HCT116 (cell line): ENCODE results near the gene BIK. TPM values are rescaled to one million over a fixed set of nuclear protein-coding genes. Genes with fewer than 3 reads are reported as not detected.

Experiments used
- ATAC-seq: fragments of 200-7000 bp; cut with Tn5 transposase; 2 replicates; pipeline ENCODE4 v1.9.1; 2020; ENCODE audit warnings: mild to moderate bottlenecking, moderate library complexity
- BruUV-seq: library from RNA; stranded (reverse); fragments of 400-500 nt; replicated peaks from 2 replicates; lab custom pipeline; 2021; lab: Mats Ljungman, UMichigan
- CTCF ChIA-PET: fragments of 300-600 bp; sonication (Branson Sonifier 250); formaldehyde crosslinking; loops from one replicate; lab custom pipeline; 2021; ENCODE audit warnings: antibody characterized with exemption; lab: Charles Lee
- POLR2A ChIA-PET: fragments of 300-600, 350-600 bp; sonication (Branson Sonifier 250); formaldehyde crosslinking; loops from one replicate; lab custom pipeline; 2021; ENCODE audit warnings: antibody characterized with exemption; lab: Charles Lee
- RAD21 ChIA-PET, 2 experiments: fragments of 300-600 bp; sonication (Branson Sonifier 250); formaldehyde crosslinking; loops; one replicate each; lab custom pipeline; 2023; ENCODE audit warnings: low total read pairs in 2 of 2; ENCODE audit not compliant: uncharacterized antibody in 2 of 2, unreplicated experiment in 2 of 2, low non-redundant PET in 1 of 2; lab: Charles Lee
- DNase-seq: peaks from one replicate; pipeline ENCODE4 v3.0.0-alpha.2; 2010; ENCODE audit warnings: low read depth, low spot score
- H2AFZ ChIP-seq: fragments of 200-600 bp; shearing (Covaris generic), sonication (generic); 2 replicates; pipeline ENCODE4 v1.6.1; 2017; ENCODE audit warnings: low read depth, mixed run types, mixed read lengths, antibody characterized with exemption, low read length; ENCODE audit not compliant: poor library complexity, severe bottlenecking
- H3K27ac ChIP-seq: 2 replicates; pipeline ENCODE4 v1.5.1; 2012; ENCODE audit warnings: low read depth, low read length
- H3K27me3 ChIP-seq: fragments of 200-600 bp; sonication (generic); 2 replicates; pipeline ENCODE4 v1.6.1; 2016; ENCODE audit warnings: mixed run types, low read length, mixed read lengths; ENCODE audit not compliant: insufficient read depth
- H3K36me3 ChIP-seq, 2 experiments: fragments of 200-500 bp in 1 of 2; fragments of 200-600 bp in 1 of 2; sonication (Bioruptor generic) in 1 of 2; sonication (generic) in 1 of 2; 2 replicates each; pipeline versions ENCODE4 v1.5.1 to v1.6.1; 2014 to 2016; ENCODE audit warnings: low read length in 2 of 2, inconsistent platforms in 1 of 2, mixed read lengths in 1 of 2, mixed run types in 1 of 2; ENCODE audit not compliant: insufficient read depth in 2 of 2, control insufficient read depth in 1 of 2
- H3K4me1 ChIP-seq, 2 experiments: fragments of 200-600 bp in 1 of 2; sonication (generic) in 1 of 2; 2 replicates each; pipeline versions ENCODE4 v1.5.1 to v1.6.1; 2012 to 2017; ENCODE audit warnings: low read length in 2 of 2, inconsistent platforms in 1 of 2, mild to moderate bottlenecking in 1 of 2, mixed read lengths in 1 of 2, mixed run types in 1 of 2, moderate library complexity in 1 of 2; ENCODE audit not compliant: insufficient read depth in 2 of 2, control insufficient read depth in 1 of 2
- H3K4me2 ChIP-seq: fragments of 200-600 bp; sonication (generic); 2 replicates; pipeline ENCODE4 v1.6.1; 2017; ENCODE audit warnings: mixed run types, low read length, mixed read lengths
- H3K4me3 ChIP-seq, 2 experiments: fragments of 200-600 bp in 1 of 2; sonication (generic) in 1 of 2; replicated peaks in 1 of 2; 2 replicates each; pipeline ENCODE4 v1.5.1; 2011 to 2016; ENCODE audit warnings: low read length in 2 of 2, control low read depth in 1 of 2, low read depth in 1 of 2, mild to moderate bottlenecking in 1 of 2, mixed read lengths in 1 of 2, mixed run types in 1 of 2
- H3K79me2 ChIP-seq: fragments of 200-600 bp; sonication (generic); 2 replicates; pipeline ENCODE4 v1.6.1; 2017; ENCODE audit warnings: mild to moderate bottlenecking, mixed run types, low read length, moderate library complexity, mixed read lengths; ENCODE audit not compliant: insufficient read depth
- H3K9ac ChIP-seq: fragments of 200-600 bp; sonication (generic); 2 replicates; pipeline ENCODE4 v1.6.1; 2016; ENCODE audit warnings: low read length, mixed read lengths
- H3K9me2 ChIP-seq: fragments of 200-600 bp; sonication (generic), shearing (Covaris generic); 2 replicates; pipeline ENCODE4 v1.6.1; 2017; ENCODE audit warnings: mixed run types, mild to moderate bottlenecking, moderate library complexity; ENCODE audit not compliant: insufficient read depth
- H3K9me3 ChIP-seq, 2 experiments: fragments of 200-500 bp in 1 of 2; fragments of 200-600 bp in 1 of 2; sonication (Bioruptor generic) in 1 of 2; sonication (generic) in 1 of 2; 2 replicates each; pipeline ENCODE4 v1.6.1; 2014 to 2017; ENCODE audit warnings: low read length in 2 of 2, mixed read lengths in 2 of 2, inconsistent platforms in 1 of 2, low read depth in 1 of 2, mild to moderate bottlenecking in 1 of 2, mixed run types in 1 of 2, moderate library complexity in 1 of 2; ENCODE audit not compliant: control insufficient read depth in 1 of 2, insufficient read depth in 1 of 2
- H4K20me1 ChIP-seq: fragments of 200-600 bp; sonication (generic), shearing (Covaris generic); 2 replicates; pipeline ENCODE4 v1.6.1; 2017; ENCODE audit warnings: mixed run types, mild to moderate bottlenecking, moderate library complexity; ENCODE audit not compliant: insufficient read depth
- ATF3 ChIP-seq: IDR thresholded peaks from 2 replicates; pipeline ENCODE4 v1.6.1; 2012
- CEBPB ChIP-seq: IDR thresholded peaks from 2 replicates; pipeline ENCODE4 v1.6.1; 2012; ENCODE audit warnings: low read depth
- EZH2phosphoT487 ChIP-seq: fragments of 200-600 bp; IDR thresholded peaks from 2 replicates; pipeline ENCODE4 v1.6.1; 2018; ENCODE audit warnings: antibody characterized with exemption, borderline replicate concordance
- JUND ChIP-seq: IDR thresholded peaks from 2 replicates; pipeline ENCODE4 v1.6.1; 2012
- POLR2A ChIP-seq: IDR thresholded peaks from 2 replicates; pipeline ENCODE4 v1.7.0; 2011; ENCODE audit warnings: borderline replicate concordance; ENCODE audit not compliant: insufficient read depth, insufficient read length; ENCODE audit errors: extremely low read depth
- POLR2AphosphoS5 ChIP-seq: IDR thresholded peaks from 2 replicates; pipeline ENCODE4 v1.6.1; 2011; ENCODE audit warnings: mild to moderate bottlenecking, low read depth, low read length, moderate library complexity
- RAD21 ChIP-seq: IDR thresholded peaks from 2 replicates; pipeline ENCODE4 v1.6.1; 2012; ENCODE audit warnings: low read depth, mild to moderate bottlenecking
- REST ChIP-seq: IDR thresholded peaks from 2 replicates; pipeline ENCODE4 v1.6.1; 2012; ENCODE audit warnings: low read depth
- SRF ChIP-seq: IDR thresholded peaks from 2 replicates; pipeline ENCODE4 v1.6.1; 2012; ENCODE audit warnings: low read depth
- TCF7L2 ChIP-seq: IDR thresholded peaks from 2 replicates; pipeline ENCODE4 v1.7.0; 2011; ENCODE audit warnings: borderline replicate concordance, inconsistent platforms; ENCODE audit not compliant: insufficient read depth, insufficient read length; ENCODE audit errors: extremely low read depth
- intact Hi-C: fragments of 100-400 bp; cut with micrococcal nuclease; formaldehyde crosslinking; loops from 2 replicates; pipeline ENCODE4 v1.10.0; 2022
- total RNA-seq: library from RNA; stranded (reverse); gene quantifications from one replicate; pipeline ENCODE4 v1.2.1, GENCODE V29; 2021; ENCODE audit not compliant: unreplicated experiment
- TF ChIP-seq, protein P1 (sequence below): IDR thresholded peaks from 2 replicates; pipeline ENCODE4 v1.6.1; 2011; ENCODE audit warnings: mild to moderate bottlenecking, low read length, moderate library complexity; ENCODE audit not compliant: insufficient replicate concordance; ENCODE audit errors: extremely low read depth

Gene BIK
- total RNA-seq, 1 experiment from 2014 or later, result 31.0 TPM

DNA sequence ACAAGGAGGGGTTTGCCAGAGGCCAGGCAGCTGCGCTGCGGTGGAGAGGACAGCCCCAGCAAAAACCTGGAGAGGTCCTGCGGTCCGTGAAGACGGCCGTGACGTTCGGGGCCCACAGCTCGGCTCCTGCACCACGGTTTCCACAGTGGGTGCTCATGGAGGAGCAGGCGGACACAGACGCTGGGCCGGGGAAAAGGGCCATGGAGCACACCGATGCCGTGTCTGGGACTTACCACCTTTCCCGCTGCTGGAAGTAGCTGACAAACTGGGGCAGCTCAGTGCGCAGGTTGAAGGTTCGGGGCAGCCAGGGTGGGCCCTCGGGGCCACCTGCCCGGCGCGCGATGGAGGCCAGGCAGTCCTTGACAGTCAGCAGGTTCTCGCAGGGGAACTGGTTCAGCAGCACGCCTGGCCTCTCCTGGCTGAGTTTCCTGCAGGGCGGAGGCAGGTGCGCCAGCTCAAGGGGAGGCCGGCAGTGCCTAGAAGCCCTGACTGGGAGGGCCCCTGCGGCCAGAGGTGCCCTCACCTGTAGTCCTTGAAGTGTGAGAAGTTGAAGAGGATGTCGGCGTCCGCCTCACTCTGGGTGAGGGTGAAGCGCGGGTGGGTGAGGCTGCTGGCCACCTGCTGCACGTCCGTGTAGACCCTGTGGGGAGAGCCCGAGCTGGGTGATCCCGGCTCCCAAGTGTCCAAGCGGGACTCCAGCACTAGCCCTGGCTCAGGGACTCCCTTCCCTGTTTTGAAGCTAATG lies 63.6 kb downstream of the BIK start:
- CTCF ChIA-PET, result no interaction called here
- peaks cover 18 to 58% of the 10 kb centered on the region in 2 experiments for H3K36me3 ChIP-seq
- no peaks in the 10 kb centered on the region for H3K9me3 ChIP-seq
- no peaks in the 10 kb centered on the region for H4K20me1 ChIP-seq
- H3K9ac ChIP-seq, result no peak overlapping the region
- H3K4me3 ChIP-seq, result no peak overlapping the region
- no peak overlapping the region for H2AFZ ChIP-seq
- no peaks in the 10 kb centered on the region for H3K27me3 ChIP-seq
- H3K4me2 ChIP-seq, result no peak overlapping the region
- H3K4me1 ChIP-seq, result no peaks in the 10 kb centered on the region
- no peak for TF ChIP-seq CEBPB
- no peak for TF ChIP-seq POLR2AphosphoS5
- no peak for TF ChIP-seq SRF
- TF ChIP-seq REST, result no peak
- TF ChIP-seq JUND, result no peak
- no peak for TF ChIP-seq TCF7L2
- TF ChIP-seq ATF3, result no peak
- TF ChIP-seq EZH2phosphoT487, result no peak
- TF ChIP-seq, protein P1, sequence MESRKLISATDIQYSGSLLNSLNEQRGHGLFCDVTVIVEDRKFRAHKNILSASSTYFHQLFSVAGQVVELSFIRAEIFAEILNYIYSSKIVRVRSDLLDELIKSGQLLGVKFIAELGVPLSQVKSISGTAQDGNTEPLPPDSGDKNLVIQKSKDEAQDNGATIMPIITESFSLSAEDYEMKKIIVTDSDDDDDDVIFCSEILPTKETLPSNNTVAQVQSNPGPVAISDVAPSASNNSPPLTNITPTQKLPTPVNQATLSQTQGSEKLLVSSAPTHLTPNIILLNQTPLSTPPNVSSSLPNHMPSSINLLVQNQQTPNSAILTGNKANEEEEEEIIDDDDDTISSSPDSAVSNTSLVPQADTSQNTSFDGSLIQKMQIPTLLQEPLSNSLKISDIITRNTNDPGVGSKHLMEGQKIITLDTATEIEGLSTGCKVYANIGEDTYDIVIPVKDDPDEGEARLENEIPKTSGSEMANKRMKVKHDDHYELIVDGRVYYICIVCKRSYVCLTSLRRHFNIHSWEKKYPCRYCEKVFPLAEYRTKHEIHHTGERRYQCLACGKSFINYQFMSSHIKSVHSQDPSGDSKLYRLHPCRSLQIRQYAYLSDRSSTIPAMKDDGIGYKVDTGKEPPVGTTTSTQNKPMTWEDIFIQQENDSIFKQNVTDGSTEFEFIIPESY, result no peak
- no peak for TF ChIP-seq RAD21
- no peak for TF ChIP-seq POLR2A
- DNase-seq, result no peak
- H3K79me2 ChIP-seq, result no peaks in the 10 kb centered on the region
- POLR2A ChIA-PET, result no interaction called here
- ATAC-seq, result no peak
- intact Hi-C loops, result no loop called here
- no peaks in the 10 kb centered on the region for H3K9me2 ChIP-seq
- RAD21 ChIA-PET, result no interaction called here
- no peak overlapping the region for H3K27ac ChIP-seq
- no TSS peak for BruUV-seq
